ENCODE data around the gene AAK1.
"Not testable (repeated sequence)": the region's sequence is repeated elsewhere in the genome, so short reads cannot be mapped to it uniquely, and the experiment has no call there.

Gene AAK1

GRCh38 chr2:69643602-69644505, at the start of gene AAK1:
AAK1 (minus strand) TSS chr2:69643739; CDS start chr2:69643040, 699 bp downstream.
- peak; percentile 94 for DNase-seq (ENCODE audit: low spot score)

GRCh38 chr2:69692424-69692823, 48.9 kb upstream of the AAK1 start:
- no peak for DNase-seq (ENCODE audit: low spot score)

DNA sequence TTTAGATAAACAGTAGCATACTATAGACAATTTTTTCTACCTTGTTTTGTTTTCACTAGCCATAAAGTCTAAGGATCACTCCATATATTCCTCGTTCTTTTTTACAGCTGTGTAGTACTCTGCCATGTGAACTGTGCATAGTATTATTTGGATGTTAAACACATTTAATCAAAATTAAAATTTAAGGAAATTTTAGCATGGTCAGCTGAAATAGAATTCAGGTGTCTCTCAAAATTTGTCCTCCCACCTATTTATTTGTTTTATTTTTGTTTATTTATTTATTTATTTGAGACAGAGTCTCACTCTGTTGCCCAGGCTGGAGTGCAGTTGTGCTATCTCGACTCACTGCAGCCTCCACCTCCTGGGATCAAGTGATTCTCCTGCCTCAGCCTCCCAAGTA, 46.4 kb upstream of the AAK1 start:
- DNase-seq (ENCODE audit: low spot score) = no peak

GRCh38 chr2:69689466-69689865, 45.9 kb upstream of the AAK1 start:
- no peak for DNase-seq (ENCODE audit: low spot score)

GRCh38 chr2:69687971-69688611, 44.6 kb upstream of the AAK1 start:
- no peak for DNase-seq (ENCODE audit: low spot score)

DNA sequence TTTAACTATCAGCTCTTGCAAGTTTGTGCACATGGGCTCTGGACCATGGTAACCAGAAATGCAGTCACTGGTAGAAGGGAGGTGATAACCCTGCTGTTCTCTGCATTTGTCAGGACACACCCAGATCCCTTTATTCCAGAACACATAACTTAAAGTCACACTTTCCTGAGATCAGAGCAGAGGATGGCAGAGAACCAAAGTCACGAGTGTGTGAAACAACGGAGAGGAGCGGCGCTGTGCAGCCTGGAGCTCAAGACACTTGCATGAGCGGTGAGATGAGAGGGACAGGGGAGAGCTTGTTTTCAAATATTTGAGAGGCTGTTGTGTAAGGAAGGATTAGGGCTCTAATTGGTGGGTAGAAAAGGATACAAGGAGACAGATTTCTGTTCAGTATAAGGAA, 43.3 kb upstream of the AAK1 start:
- no peak for DNase-seq (ENCODE audit: low spot score)

DNA sequence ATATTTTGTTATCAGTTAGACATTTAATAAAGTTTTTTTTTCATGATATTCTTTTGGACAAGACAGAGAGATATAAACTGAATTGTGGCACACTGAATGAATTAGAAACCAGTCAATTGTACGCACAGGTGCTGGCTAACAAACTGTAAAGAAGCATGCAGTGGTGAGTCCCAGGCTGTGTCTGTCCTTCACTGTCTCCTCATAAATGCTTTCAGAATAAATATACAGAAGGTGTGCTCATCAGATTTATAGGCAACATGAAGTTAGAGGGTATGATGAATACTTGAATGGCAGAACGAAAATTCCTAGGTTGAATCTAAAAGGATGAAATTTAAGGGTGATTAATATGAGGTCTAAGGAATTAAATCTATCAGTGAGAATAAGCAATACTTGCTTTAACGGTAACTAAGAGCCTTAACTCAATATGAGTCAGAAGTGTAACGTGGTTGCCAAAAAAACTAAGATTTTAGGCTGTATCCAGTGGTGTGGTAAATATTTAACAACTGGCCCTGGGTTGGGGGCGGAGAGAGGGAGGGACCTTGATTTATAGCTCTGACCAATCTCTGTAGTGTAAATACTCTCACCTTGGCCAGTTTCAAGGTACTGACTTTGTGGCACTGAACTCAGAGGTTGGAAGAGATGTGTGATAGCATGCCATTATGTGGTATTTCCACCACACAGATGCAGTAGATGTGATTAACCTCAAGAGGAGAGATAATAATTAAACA, 41.9 kb upstream of the AAK1 start:
- no peak for DNase-seq (ENCODE audit: low spot score)

DNA sequence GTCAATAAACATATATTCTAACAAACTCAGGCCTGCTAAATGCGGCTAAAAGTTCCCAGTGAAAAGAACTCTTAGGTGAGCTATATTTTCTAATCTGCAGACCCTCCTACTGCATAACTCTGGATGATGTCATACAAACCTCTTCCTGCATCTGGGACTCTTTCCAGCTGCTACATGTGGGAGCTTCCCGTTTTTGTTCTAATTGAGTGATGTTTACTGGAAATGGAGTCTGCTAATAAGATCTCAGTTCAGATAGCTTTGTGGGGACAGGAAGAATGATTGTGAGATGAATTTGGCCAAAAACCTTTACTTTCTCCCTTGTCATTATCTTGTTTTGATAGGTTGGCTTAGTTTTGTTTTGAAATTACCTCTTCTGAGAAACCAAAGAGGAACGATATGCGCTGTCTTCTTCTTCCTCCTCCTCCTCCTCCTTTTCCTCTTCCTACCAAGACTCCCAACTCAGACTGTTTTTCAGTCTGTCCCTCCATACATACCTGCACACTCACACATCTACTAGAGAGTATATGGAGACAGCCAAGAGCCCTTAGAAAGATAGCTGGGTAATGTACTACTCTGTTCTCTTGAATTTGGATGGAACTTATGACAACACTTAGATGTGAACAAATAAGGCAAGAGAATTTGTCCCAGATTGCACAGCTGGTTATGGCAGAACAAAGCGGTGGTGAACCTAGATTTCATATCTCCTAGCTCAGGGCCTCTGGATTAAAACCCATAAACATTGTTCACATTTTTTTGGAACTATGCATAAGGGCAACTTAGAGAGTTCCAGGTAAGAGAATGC, 39.8 kb upstream of the AAK1 start:
- no peak for DNase-seq (ENCODE audit: low spot score)

DNA sequence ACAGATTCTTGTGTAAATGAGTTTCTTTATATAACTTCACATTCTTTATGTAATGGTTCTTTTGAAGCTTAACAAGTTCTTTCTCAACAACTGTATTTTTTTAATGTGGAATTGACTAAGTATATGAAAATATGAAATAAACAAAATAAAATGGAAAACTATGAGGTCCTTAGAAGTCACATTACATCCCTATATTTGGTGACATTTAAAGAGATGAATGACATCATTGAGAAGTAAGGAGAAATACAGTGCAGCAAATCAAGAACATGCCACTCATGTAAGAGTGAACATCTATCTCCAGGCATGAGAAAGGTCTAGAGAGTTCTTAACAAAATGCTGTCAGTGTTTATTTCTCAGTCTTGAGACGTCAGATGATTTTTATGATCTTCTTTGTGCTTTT, 39.0 kb upstream of the AAK1 start:
- DNase-seq (ENCODE audit: low spot score) = no peak

DNA sequence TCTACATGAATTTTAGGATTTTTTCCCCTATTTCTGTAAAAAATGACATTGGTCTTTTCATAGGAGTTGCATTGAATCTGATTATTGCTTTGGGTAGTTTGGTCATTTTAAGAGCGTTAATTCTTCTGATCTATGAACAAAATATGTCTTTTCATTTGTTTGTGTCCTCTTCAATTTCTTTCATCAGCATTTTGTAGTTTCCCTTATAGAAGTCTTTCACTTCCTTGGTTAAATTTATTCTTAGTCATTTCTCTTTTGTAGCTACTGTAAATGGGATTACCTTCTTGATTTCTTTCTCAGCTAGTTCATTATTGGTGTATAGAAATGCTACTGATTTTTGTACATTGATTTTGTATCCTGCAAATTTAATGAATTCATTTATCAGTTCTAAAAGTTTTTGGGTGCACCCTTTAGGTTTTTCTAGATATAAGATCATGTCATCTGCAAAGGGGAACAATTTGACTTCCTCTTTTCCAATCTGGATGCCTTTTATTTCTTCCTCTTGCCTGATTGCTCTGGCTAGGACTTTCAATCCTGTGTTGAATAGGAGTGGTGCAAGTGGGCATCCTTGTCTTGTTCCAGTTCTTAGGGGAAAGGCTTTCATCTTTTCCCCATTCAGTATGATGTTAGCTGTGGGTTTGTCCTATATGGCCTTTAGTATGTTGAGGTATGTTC, 36.6 kb upstream of the AAK1 start:
- no peak for DNase-seq (ENCODE audit: low spot score)

GRCh38 chr2:69677914-69678313, 34.4 kb upstream of the AAK1 start:
- no peak for DNase-seq (ENCODE audit: low spot score)

DNA sequence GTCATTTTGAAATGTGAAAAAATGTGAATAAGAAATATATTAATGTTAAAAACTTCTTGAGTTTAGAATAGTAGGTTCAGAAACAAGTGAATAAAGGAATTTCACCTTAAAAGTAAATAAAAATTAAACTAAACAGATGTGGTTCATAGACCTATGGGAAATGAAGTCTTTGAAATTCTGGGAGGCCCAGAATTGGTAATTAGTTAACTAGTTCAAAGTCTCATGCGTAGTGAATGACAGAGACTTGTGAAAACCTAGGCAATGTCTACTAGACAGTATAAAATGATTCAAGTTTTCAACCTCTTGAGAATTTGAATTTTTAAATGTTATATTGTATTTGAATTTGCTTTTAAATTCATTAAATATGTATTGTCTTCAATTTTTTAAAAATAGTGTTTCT, 32.6 kb upstream of the AAK1 start:
- DNase-seq (ENCODE audit: low spot score) = no peak

DNA sequence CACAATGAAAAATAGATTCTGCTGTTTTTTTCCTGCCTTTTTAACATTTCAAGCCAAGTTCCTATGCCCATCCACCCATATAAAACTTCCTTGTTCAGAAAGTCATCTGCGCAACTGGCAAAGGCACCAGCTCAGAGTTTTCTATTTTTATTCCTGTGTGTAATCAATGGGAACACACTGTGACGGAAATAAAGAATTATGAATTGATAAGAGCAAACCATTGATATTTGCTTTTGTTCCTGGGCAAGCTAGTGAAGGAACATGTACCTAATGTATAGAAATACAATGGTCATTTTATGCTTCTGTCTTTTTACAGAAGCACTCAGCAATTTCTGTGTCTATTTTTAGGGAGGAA, 30.8 kb upstream of the AAK1 start:
- DNase-seq (ENCODE audit: low spot score) = no peak

- DNase-seq (ENCODE audit: low spot score) = not testable (repeated sequence)
These were observed 29.6 kb upstream of the AAK1 start for GRCh38 chr2:69673098-69673497.

DNA sequence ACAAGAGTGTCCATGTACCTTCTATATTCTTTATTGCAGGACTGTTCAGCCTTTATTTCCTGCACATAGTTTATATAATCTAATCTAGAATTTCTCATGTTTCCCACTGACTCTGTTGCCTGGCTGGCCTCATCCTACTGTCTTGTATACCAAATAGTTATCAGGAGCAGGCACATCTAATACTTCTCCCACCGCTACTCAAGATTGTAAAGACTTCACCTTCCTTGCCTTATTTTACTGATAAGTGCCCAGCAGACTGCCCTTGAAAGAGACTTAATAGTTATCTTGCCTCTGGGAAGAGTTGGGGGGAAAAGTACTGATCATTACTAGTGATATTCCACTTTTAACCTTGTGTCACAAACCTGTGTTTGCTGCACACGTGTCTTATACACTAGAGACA, 26.1 kb upstream of the AAK1 start:
- no peak for DNase-seq (ENCODE audit: low spot score)

GRCh38 chr2:69668598-69668997, 25.1 kb upstream of the AAK1 start:
- no peak for DNase-seq (ENCODE audit: low spot score)

DNA sequence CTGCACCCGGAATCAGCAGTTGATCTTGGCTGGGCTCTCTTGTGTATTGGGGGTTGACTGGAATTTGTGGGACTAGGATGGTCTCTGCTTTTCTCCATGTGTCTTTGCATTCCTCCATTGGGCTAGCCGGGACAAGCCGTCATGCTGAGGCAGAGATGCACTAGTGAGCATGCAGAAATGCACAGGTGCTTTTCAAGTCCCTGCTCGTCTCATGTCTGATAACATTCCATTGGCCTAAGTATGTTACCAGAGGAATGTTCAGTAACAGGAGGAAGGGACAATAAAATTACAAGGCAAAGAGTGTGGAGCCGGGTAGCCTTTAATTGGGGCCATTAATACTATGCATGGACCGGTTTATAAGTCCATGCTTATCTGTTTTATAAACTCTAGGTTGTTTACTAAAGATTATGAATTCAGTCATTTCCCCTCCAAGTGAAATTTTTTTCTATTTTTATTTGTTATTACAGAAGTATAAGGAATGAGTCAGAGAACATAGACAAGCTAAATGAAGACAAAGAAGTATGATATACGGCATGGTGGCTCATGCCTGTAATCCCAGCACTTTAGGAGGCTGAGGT, 24.4 kb upstream of the AAK1 start:
- no peak for DNase-seq (ENCODE audit: low spot score)

DNA sequence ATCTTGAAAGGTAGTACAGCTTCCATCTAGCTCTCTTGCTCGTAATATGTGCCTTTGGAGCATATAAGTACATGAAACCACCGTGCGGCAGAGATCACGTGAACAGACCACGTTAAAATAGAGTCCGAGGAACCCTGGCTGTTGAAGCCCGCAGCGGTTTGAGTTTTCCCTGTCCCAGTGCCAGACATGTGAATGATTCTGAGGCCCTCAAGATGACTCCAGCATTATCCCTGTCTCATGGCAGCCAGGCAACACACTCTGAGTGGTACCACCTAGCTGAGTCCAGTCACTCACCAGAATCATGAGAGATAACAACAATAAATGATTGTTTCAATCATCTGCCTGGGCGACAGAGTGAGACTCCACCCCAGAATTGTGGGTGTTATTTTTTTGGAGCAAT, 21.6 kb upstream of the AAK1 start:
- DNase-seq (ENCODE audit: low spot score) = no peak

DNA sequence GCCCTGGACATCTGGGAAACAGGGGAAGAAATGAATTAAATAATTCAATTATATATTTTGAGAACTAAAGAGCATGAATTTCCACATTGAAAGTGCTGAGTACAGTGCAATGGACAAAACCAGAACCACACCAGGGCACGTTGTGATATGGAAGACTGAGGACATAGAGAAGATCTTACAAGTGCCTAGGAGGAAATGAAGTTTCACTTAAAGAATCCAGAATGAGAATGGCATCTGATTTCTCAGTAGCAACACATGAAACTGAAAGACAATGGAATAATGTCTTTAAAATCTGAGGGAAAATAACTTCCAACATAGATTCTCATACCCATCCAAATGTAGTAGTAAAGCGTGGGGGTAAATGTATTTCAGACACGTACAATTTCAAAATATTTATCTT, 20.3 kb upstream of the AAK1 start:
- DNase-seq (ENCODE audit: low spot score) = no peak

- DNase-seq (ENCODE audit: low spot score) = not testable (repeated sequence)
These were observed 19.0 kb upstream of the AAK1 start for GRCh38 chr2:69662547-69662946.

DNA sequence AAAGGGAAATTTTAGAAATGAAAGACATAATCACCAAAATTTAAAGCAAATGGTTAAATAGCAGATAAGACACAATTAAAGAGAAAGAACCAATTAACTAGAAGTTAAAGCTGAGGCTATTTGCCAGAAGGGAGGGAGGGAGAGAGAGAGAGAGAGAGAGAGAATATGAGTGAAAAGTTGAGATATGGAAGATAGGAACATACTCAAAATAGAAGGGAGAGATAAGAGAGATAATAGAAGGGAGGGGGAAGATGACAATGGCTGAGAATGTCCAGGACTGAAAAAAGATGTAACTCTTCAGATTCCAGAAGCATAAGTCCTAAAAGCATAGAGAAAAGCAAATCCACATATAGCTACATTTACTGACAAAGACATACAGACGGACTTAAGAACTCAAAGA, 17.1 kb upstream of the AAK1 start:
- no peak for DNase-seq (ENCODE audit: low spot score)
